K562 (cell line): Measurements from ENCODE around the gene KIT. TPM values are rescaled to one million over a fixed set of nuclear protein-coding genes. Genes with fewer than 3 reads are reported as not detected.

Experiments used
- CBX2 ChIP-seq: fragments of 200-600 bp; sonication (generic); IDR thresholded peaks from one replicate; pipeline ENCODE4 v1.6.1; 2012; ENCODE audit warnings: mild to moderate bottlenecking, low read length, inconsistent platforms; ENCODE audit not compliant: insufficient read depth, poor library complexity, severe bottlenecking
- COPS2 ChIP-seq: fragments of 450-650 bp; conservative IDR thresholded peaks from 2 replicates; pipeline ENCODE4 v1.6.1; 2016; ENCODE audit warnings: mild to moderate bottlenecking, moderate library complexity
- EP300 ChIP-seq: IDR thresholded peaks from 2 replicates; pipeline ENCODE4 v1.6.1; 2012; ENCODE audit warnings: low read length, improper control_type of control experiment
- FOXP4 ChIP-seq: sonication (generic); formaldehyde crosslinking; IDR thresholded peaks from 2 replicates; pipeline ENCODE4 v1.8.0; 2022; ENCODE audit warnings: mild to moderate bottlenecking, missing genetic modification reagents, borderline replicate concordance
- HOMEZ ChIP-seq: fragments of 250-450 bp; sonication (Bioruptor Pico); IDR thresholded peaks from 2 replicates; pipeline ENCODE4 v1.4.0; 2020; ENCODE audit warnings: mild to moderate bottlenecking, moderate library complexity
- MIER1 ChIP-seq: fragments of 450-650 bp; IDR thresholded peaks from 2 replicates; pipeline ENCODE4 v1.6.1; 2016; ENCODE audit warnings: antibody characterized with exemption, mild to moderate bottlenecking, low read depth
- PKNOX1 ChIP-seq: fragments of 450-650 bp; IDR thresholded peaks from 2 replicates; pipeline ENCODE4 v1.6.1; 2016
- TRIM25 ChIP-seq: fragments of 450-650 bp; IDR thresholded peaks from 2 replicates; pipeline ENCODE4 v1.7.0; 2016; ENCODE audit warnings: borderline replicate concordance
- ZC3H8 ChIP-seq: fragments of 450-650 bp; IDR thresholded peaks from 2 replicates; pipeline ENCODE4 v1.6.1; 2017
- ZNF165 ChIP-seq: fragments of 250-450 bp; sonication (Bioruptor Pico); IDR thresholded peaks from 2 replicates; pipeline ENCODE4 v1.4.0; 2020; ENCODE audit warnings: borderline replicate concordance
- ZNF232 ChIP-seq: sonication (generic); formaldehyde crosslinking; IDR thresholded peaks from 2 replicates; pipeline ENCODE4 v1.8.0; 2022; ENCODE audit warnings: mild to moderate bottlenecking, missing genetic modification reagents
- ZNF449 ChIP-seq: fragments of 250-450 bp; sonication (Bioruptor Pico); IDR thresholded peaks from 2 replicates; pipeline ENCODE4 v1.8.0; 2022; ENCODE audit warnings: moderate library complexity, mild to moderate bottlenecking, inconsistent platforms
- ZNF592 ChIP-seq: fragments of 450-650 bp; IDR thresholded peaks from 2 replicates; pipeline ENCODE4 v1.6.1; 2017; ENCODE audit warnings: antibody characterized with exemption, mild to moderate bottlenecking
- polyA plus RNA-seq, 8 experiments: library from polyadenylated mRNA; depleted of rRNA in 4 of 8; stranded (reverse) in 5 of 8; unstranded in 3 of 8; fragments of >200 nt; fragmentation: Nextera tagmentation in 2 of 8; fragmentation: Illumina TruSeq in 1 of 8; extraction: Ambion mirVana in 2 of 8; extraction: Trizol in 1 of 8; gene quantifications; 2 replicates each; pipeline versions ENCODE4 v1.2.1 to v1.2.3, GENCODE V29; 2011 to 2014; ENCODE audit warnings: inconsistent platforms in 1 of 8, missing spikeins in 1 of 8
- total RNA-seq, 7 experiments: library from RNA; depleted of rRNA in 6 of 7; stranded (reverse); fragments of >200 nt in 6 of 7; fragmentation: Illumina TruSeq in 2 of 7; extraction: Trizol in 2 of 7; gene quantifications; 2 replicates each; pipeline versions ENCODE4 v1.2.1 to v1.2.3, GENCODE V29; 2011 to 2021; ENCODE audit warnings: low replicate concordance in 1 of 7

Gene KIT
- total and polyA plus RNA-seq, 9 of the 15 experiments (the other 6 are each of a cell fraction or from before 2014, with no cell fraction given): 0.27 to 5.6 (median 0.57) TPM

- TF ChIP-seq PKNOX1 (no peak), COPS2 (no peak), TRIM25 (no peak), MIER1 (no peak), ZNF165 (CRISPR knock-in tag) (no peak), HOMEZ (CRISPR knock-in tag) (no peak), CBX2 (no peak), ZNF449 (CRISPR knock-in tag) (no peak), ZC3H8 (no peak), ZNF232 (CRISPR knock-in tag) (no peak), FOXP4 (no peak), EP300 (no peak), ZNF592 (no peak)
Observed at GRCh38 chr4:54658252-54659093, 716 bp downstream of the KIT start (continued).
